ENCODE data around the gene STX5. TPM values are rescaled to one million over a fixed set of nuclear protein-coding genes. Genes with fewer than 3 reads are reported as not detected.
"Not testable (repeated sequence)": the region's sequence is repeated elsewhere in the genome, so short reads cannot be mapped to it uniquely, and the experiment has no call there.

The STX5 gene
- total RNA-seq, 2 experiments from 2014 or later, result 22.0 to 22.8 TPM

DNA sequence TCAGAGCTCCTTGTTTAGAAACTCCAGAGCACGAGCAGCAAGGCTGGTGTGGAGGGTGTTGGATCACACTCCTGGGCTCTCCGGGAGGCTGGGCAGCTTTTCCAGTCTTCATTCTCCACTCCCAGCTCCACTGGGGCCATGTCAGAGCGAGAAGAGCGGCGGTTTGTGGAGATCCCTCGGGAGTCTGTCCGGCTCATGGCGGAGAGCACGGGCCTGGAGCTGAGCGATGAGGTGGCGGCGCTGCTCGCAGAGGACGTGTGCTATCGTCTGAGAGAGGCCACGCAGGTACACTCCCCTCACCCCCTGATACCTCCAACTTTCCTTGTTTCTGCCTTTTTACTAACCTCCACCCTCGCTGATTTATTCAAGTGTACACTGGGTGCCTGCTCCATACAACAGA is 56.2 kb downstream of the STX5 start:
- ChIA-PET CTCF (interaction anchor here (1.4 to 7.4 kb wide), 2 partner anchors 11 to 82 kb away, joined by 3 to 74 read pairs; partner anchors contain the start of gene TMEM179B), POLR2A (interaction anchor here (0.7 to 4.7 kb wide), 6 partner anchors 11 to 111 kb away, joined by 3 to 30 read pairs (median 14); partner anchors contain the start of genes C11orf98, CSKMT, TMEM179B and WDR74)
- no peak overlapping the region for H3K4me3 Mint-ChIP-seq
- peaks cover 12% of the 10 kb centered on the region for H3K36me3 Mint-ChIP-seq (ENCODE audit: low read depth)
- TF ChIP-seq, protein P1, sequence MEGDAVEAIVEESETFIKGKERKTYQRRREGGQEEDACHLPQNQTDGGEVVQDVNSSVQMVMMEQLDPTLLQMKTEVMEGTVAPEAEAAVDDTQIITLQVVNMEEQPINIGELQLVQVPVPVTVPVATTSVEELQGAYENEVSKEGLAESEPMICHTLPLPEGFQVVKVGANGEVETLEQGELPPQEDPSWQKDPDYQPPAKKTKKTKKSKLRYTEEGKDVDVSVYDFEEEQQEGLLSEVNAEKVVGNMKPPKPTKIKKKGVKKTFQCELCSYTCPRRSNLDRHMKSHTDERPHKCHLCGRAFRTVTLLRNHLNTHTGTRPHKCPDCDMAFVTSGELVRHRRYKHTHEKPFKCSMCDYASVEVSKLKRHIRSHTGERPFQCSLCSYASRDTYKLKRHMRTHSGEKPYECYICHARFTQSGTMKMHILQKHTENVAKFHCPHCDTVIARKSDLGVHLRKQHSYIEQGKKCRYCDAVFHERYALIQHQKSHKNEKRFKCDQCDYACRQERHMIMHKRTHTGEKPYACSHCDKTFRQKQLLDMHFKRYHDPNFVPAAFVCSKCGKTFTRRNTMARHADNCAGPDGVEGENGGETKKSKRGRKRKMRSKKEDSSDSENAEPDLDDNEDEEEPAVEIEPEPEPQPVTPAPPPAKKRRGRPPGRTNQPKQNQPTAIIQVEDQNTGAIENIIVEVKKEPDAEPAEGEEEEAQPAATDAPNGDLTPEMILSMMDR (IDR thresholded peaks at IDR 0.05), result no peak
- DNase-seq, result no peak
- peak overlapping the region; percentile 41 for H3K27ac Mint-ChIP-seq
- H3K4me1 Mint-ChIP-seq (ENCODE audit: low read depth), result peaks cover 18% of the 10 kb centered on the region
- no peaks in the 10 kb centered on the region for H3K9me3 Mint-ChIP-seq
- no peaks in the 10 kb centered on the region for H3K27me3 Mint-ChIP-seq
- ATAC-seq, result no peak
- intact Hi-C loops (cut with micrococcal nuclease), result no loop called here

DNA sequence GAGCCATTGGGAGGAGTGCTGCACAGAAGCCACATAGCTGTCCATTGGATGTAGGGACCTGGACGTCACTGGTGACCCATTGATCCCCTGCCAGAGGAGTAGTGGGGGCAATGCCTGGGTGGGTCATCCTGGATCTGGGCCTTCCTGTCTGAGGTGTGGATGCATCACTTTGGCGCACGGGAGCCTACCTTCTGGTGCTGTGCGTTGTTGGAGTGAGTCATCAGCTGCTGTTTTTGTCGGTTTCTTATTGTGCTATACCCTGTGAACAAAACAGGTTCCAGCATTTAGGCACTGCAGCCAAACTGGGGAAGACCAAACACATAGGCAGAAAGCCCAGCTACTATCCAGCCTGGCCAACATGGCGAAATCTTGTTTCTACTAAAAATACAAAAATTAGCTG is 57.4 kb downstream of the STX5 start:
- peaks cover 12% of the 10 kb centered on the region for H3K36me3 Mint-ChIP-seq (ENCODE audit: low read depth)
- H3K27me3 Mint-ChIP-seq, result no peaks in the 10 kb centered on the region
- H3K9me3 Mint-ChIP-seq, result no peaks in the 10 kb centered on the region
- H3K4me1 Mint-ChIP-seq (ENCODE audit: low read depth), result peaks cover 31% of the 10 kb centered on the region
- H3K27ac Mint-ChIP-seq, result peak overlapping the region; percentile 25
- no peak overlapping the region for H3K4me3 Mint-ChIP-seq
- ATAC-seq (no peak), DNase-seq (no peak)
- intact Hi-C loops (cut with micrococcal nuclease), result no loop called here
- CTCF ChIA-PET, result interaction anchor here (0.7 to 7.4 kb wide), 2 partner anchors 12 to 16 kb away, joined by 3 to 74 read pairs; partner anchors contain the start of gene TMEM179B
- TF ChIP-seq, protein P1 (IDR thresholded peaks at IDR 0.05), result no peak
- POLR2A ChIA-PET, result interaction anchor here (0.9 to 4.7 kb wide), 7 partner anchors 12 to 87 kb away, joined by 3 to 30 read pairs (median 7); partner anchors contain the start of genes NXF1, TMEM179B and WDR74

- peaks cover 6% of the 10 kb centered on the region for H3K36me3 Mint-ChIP-seq (ENCODE audit: low read depth)
- peak within 1 kb of the TSS; percentile 81 for H3K4me3 Mint-ChIP-seq
- intact Hi-C loops (cut with micrococcal nuclease), result no loop called here
- no peaks in the 10 kb centered on the region for H3K27me3 Mint-ChIP-seq
- ChIA-PET POLR2A (interaction anchor here (0.5 to 5.2 kb wide), 23 partner anchors 10 to 180 kb away, joined by 3 to 38 read pairs (median 4); partner anchors contain the start of genes C11orf98, CSKMT, INTS5 and LBHD1), CTCF (interaction anchor here (1.0 to 7.4 kb wide), 8 partner anchors 10 to 110 kb away, joined by 3 to 74 read pairs (median 5); partner anchors contain the start of genes HNRNPUL2, POLR2G, SLC3A2 and TMEM179B)
- DNase-seq (peak; percentile 97), ATAC-seq (peak; percentile 88)
- no peaks in the 10 kb centered on the region for H3K9me3 Mint-ChIP-seq
- H3K4me1 Mint-ChIP-seq (ENCODE audit: low read depth), result peaks cover 21% of the 10 kb centered on the region
- peak within 1 kb of the TSS; percentile 93 for H3K27ac Mint-ChIP-seq
- TF ChIP-seq, protein P1 (IDR thresholded peaks at IDR 0.05), result no peak
Measured at GRCh38 chr11:62771144-62772021, 60.5 kb downstream of the STX5 start, which contains the start of gene TAF6L. Gene TAF6L, plus strand, starts transcription at chr11:62771396. Its CDS starts 4,388 bp downstream, at chr11:62775784.

- peaks cover 25% of the 10 kb centered on the region for H3K4me1 Mint-ChIP-seq (ENCODE audit: low read depth)
- H3K36me3 Mint-ChIP-seq (ENCODE audit: low read depth), result peaks cover 11% of the 10 kb centered on the region
- CTCF ChIA-PET, result interaction anchor here (1.0 to 7.4 kb wide), 8 partner anchors 9 to 110 kb away, joined by 3 to 74 read pairs (median 5); partner anchors contain the start of genes HNRNPUL2, POLR2G, SLC3A2 and TMEM179B
- peak overlapping the region; percentile 93 for H3K27ac Mint-ChIP-seq
- peak; percentile 35 for DNase-seq
- POLR2A ChIA-PET, result interaction anchor here (0.5 to 5.2 kb wide), 19 partner anchors 9 to 179 kb away, joined by 3 to 38 read pairs (median 5); partner anchors contain the start of genes C11orf98, CSKMT, INTS5 and LBHD1
- intact Hi-C loops (cut with micrococcal nuclease), result no loop called here
- H3K27me3 Mint-ChIP-seq, result no peaks in the 10 kb centered on the region
- no peaks in the 10 kb centered on the region for H3K9me3 Mint-ChIP-seq
- H3K4me3 Mint-ChIP-seq, result peak overlapping the region; percentile 81
- TF ChIP-seq, protein P1 (IDR thresholded peaks at IDR 0.05), result no peak
- no peak for ATAC-seq
Measured at GRCh38 chr11:62770778-62771143, 61.1 kb downstream of the STX5 start.

GRCh38 chr11:62760867-62761227 is 71.0 kb downstream of the STX5 start:
- POLR2A ChIA-PET, result interaction anchor here (0.6 to 2.6 kb wide), 8 partner anchors 10 to 101 kb away, joined by 3 to 25 read pairs (median 6); partner anchors contain the start of genes TAF6L, TMEM179B and WDR74
- H3K27me3 Mint-ChIP-seq, ATAC-seq, H3K9me3 Mint-ChIP-seq, DNase-seq: not testable (repeated sequence)
- intact Hi-C loops (cut with micrococcal nuclease), result loop anchor here (5.0 kb wide), 1 partner anchor 34 kb away; the partner anchor contains the start of genes HNRNPUL2 and TTC9C
- CTCF ChIA-PET, result interaction anchor here (0.6 to 2.7 kb wide), 5 partner anchors 10 to 105 kb away, joined by 3 to 31 read pairs (median 4); partner anchors contain the start of genes TAF6L and TMEM179B
- Mint-ChIP-seq H3K36me3 (ENCODE audit: low read depth) (peaks cover 16% of the 10 kb centered on the region), H3K4me1 (ENCODE audit: low read depth) (peaks cover 11% of the 10 kb centered on the region), H3K4me3 (peak overlapping the region; percentile 89), H3K27ac (peak overlapping the region; percentile 66)
